Common myeloid progenitor, CD34-positive (primary cell): ENCODE data around the gene CC2D1A.

Experiments used
- CTCF ChIA-PET: fragments of 350-600 bp; sonication (Branson Sonifier 250); formaldehyde crosslinking; loops from one replicate; lab custom pipeline; 2021; ENCODE audit warnings: antibody characterized with exemption; lab: Charles Lee
- POLR2A ChIA-PET: fragments of 350-600 bp; sonication (Branson Sonifier 250); formaldehyde crosslinking; loops from one replicate; lab custom pipeline; 2021; ENCODE audit warnings: antibody characterized with exemption; lab: Charles Lee
- DNase-seq, 3 donors: peaks; one replicate each; pipeline versions ENCODE4 v3.0.0 to v3.0.0-alpha.2; 2013
- H3K27ac ChIP-seq, 2 experiments: 1 replicate in 1 of 2; 2 replicates in 1 of 2; pipeline ENCODE4 v1.7.0; 2013; ENCODE audit warnings: inconsistent platforms in 2 of 2, low read length in 2 of 2, mild to moderate bottlenecking in 2 of 2, low read depth in 1 of 2, moderate library complexity in 1 of 2; ENCODE audit not compliant: severe bottlenecking in 2 of 2, insufficient read depth in 1 of 2, poor library complexity in 1 of 2
- H3K27me3 ChIP-seq, 5 experiments: replicated peaks in 2 of 5; 1 replicate in 3 of 5; 2 replicates in 2 of 5; pipeline versions ENCODE4 v1.6.1 to v1.7.0; 2013; ENCODE audit warnings: low read length in 4 of 5, mild to moderate bottlenecking in 2 of 5, moderate library complexity in 2 of 5, inconsistent platforms in 1 of 5; ENCODE audit not compliant: insufficient read depth in 5 of 5, control insufficient read depth in 4 of 5
- H3K36me3 ChIP-seq, 4 experiments: 1 replicate in 2 of 4; 2 replicates in 2 of 4; pipeline versions ENCODE4 v1.6.1 to v1.7.0; 2013; ENCODE audit warnings: low read length in 3 of 4, control low read depth in 1 of 4, mild to moderate bottlenecking in 1 of 4; ENCODE audit not compliant: control insufficient read depth in 4 of 4, insufficient read depth in 4 of 4
- H3K4me1 ChIP-seq, 4 experiments: 1 replicate in 3 of 4; 2 replicates in 1 of 4; pipeline versions ENCODE4 v1.6.1 to v1.7.1; 2013; ENCODE audit warnings: low read length in 3 of 4, mild to moderate bottlenecking in 3 of 4, control low read depth in 1 of 4, inconsistent platforms in 1 of 4, moderate library complexity in 1 of 4; ENCODE audit not compliant: control insufficient read depth in 4 of 4, insufficient read depth in 4 of 4; ENCODE audit errors: control extremely low read depth in 1 of 4
- H3K4me3 ChIP-seq, 7 experiments: 1 replicate in 4 of 7; 2 replicates in 3 of 7; pipeline versions ENCODE4 v1.5.1 to v1.7.0; 2013; ENCODE audit warnings: mild to moderate bottlenecking in 7 of 7, low read length in 6 of 7, moderate library complexity in 6 of 7, inconsistent platforms in 2 of 7, low read depth in 2 of 7, control low read depth in 1 of 7; ENCODE audit not compliant: insufficient read depth in 4 of 7, control insufficient read depth in 1 of 7; ENCODE audit errors: extremely low read depth in 1 of 7
- H3K9me3 ChIP-seq, 5 experiments: 1 replicate in 4 of 5; 2 replicates in 1 of 5; pipeline versions ENCODE4 v1.6.1 to v1.7.1; 2013; ENCODE audit warnings: low read length in 4 of 5, mild to moderate bottlenecking in 2 of 5, inconsistent platforms in 1 of 5, low read depth in 1 of 5, moderate library complexity in 1 of 5; ENCODE audit not compliant: control insufficient read depth in 4 of 5, insufficient read depth in 2 of 5; ENCODE audit errors: control extremely low read depth in 1 of 5
- WGBS: methylation state at CpG from one replicate; pipeline ENCODE4 v1.1.5; 2013; ENCODE audit not compliant: insufficient coverage; 5-methylcytosine and 5-hydroxymethylcytosine counted together

The CC2D1A gene

DNA sequence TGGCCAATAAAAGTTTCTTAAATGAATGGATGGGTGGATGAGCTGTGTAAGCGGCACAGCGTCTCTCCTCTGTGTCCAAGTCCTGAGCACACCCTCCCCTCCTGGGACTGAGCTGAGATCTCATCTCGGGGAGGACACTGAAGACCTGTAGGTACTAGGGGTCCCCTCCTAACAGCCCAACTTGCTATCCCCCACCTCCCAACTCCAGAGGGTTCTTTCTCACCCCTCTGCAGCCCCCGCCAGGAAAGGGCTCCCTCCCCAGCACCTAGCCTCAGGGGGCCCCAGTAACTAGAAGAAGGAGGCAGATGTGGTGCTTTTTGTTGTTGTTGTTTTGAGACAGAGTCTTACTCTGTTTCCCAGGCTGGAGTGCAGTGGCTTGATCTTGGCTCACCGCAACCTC is 30.2 kb upstream of the CC2D1A start:
- H3K36me3 ChIP-seq = peaks cover 0 to 5% (median 2%) of the 10 kb centered on the region in 4 experiments
- H3K4me3 ChIP-seq = no peak overlapping the region
- no peak for DNase-seq
- H3K9me3 ChIP-seq = no peaks in the 10 kb centered on the region
- WGBS = 100% methylated on average over 1 of the region's 5 CpGs
- H3K27me3 ChIP-seq = no peaks in the 10 kb centered on the region
- no peak overlapping the region for H3K27ac ChIP-seq
- ChIA-PET POLR2A (no interaction called here), CTCF (interaction anchor here (0.6 to 1.7 kb wide), 7 partner anchors 34 to 250 kb away, joined by 3 to 7 read pairs (median 3); partner anchors contain the start of gene MISP3)
- H3K4me1 ChIP-seq = peaks cover 0 to 33% (median 22%) of the 10 kb centered on the region in 4 experiments

GRCh38 chr19:13876834-13877233 is 29.2 kb upstream of the CC2D1A start, which contains the start of gene NANOS3:
Gene NANOS3, plus strand, starts transcription at chr19:13877134. Its CDS starts 115 bp downstream, at chr19:13877249.
- Histone ChIP-seq H3K9me3 (no peaks in the 10 kb centered on the region), H3K4me3 (no peak within 1 kb of the TSS), H3K27ac (no peak within 1 kb of the TSS), H3K36me3 (peaks cover 0 to 4% (median 0%) of the 10 kb centered on the region in 4 experiments), H3K27me3 (no peaks in the 10 kb centered on the region), H3K4me1 (peaks cover 0 to 43% (median 32%) of the 10 kb centered on the region in 4 experiments)
- no peak for DNase-seq
- ChIA-PET CTCF (interaction anchor here (1.4 to 1.7 kb wide), 3 partner anchors 35 to 165 kb away, joined by 3 to 7 read pairs (median 6); partner anchors contain the start of gene IL27RA), POLR2A (no interaction called here)
- 17% methylated on average over 1 of the region's 5 CpGs for WGBS

- Histone ChIP-seq H3K27me3 (no peaks in the 10 kb centered on the region), H3K36me3 (peaks cover 0 to 4% (median 0%) of the 10 kb centered on the region in 4 experiments), H3K4me3 (no peak overlapping the region), H3K4me1 (peaks cover under 1 to 48% (median 36%) of the 10 kb centered on the region in 4 experiments), H3K9me3 (no peaks in the 10 kb centered on the region), H3K27ac (no peak overlapping the region)
- POLR2A ChIA-PET = no interaction called here
- CTCF ChIA-PET = interaction anchor here (0.7 to 1.6 kb wide), 4 partner anchors 9 to 154 kb away, joined by 3 to 6 read pairs (median 3); partner anchors contain the start of gene IL27RA
- DNase-seq = no peak
- 97% methylated on average over 27 of the region's 27 CpGs for WGBS
Measured at GRCh38 chr19:13877303-13877702, 28.7 kb upstream of the CC2D1A start.

DNA sequence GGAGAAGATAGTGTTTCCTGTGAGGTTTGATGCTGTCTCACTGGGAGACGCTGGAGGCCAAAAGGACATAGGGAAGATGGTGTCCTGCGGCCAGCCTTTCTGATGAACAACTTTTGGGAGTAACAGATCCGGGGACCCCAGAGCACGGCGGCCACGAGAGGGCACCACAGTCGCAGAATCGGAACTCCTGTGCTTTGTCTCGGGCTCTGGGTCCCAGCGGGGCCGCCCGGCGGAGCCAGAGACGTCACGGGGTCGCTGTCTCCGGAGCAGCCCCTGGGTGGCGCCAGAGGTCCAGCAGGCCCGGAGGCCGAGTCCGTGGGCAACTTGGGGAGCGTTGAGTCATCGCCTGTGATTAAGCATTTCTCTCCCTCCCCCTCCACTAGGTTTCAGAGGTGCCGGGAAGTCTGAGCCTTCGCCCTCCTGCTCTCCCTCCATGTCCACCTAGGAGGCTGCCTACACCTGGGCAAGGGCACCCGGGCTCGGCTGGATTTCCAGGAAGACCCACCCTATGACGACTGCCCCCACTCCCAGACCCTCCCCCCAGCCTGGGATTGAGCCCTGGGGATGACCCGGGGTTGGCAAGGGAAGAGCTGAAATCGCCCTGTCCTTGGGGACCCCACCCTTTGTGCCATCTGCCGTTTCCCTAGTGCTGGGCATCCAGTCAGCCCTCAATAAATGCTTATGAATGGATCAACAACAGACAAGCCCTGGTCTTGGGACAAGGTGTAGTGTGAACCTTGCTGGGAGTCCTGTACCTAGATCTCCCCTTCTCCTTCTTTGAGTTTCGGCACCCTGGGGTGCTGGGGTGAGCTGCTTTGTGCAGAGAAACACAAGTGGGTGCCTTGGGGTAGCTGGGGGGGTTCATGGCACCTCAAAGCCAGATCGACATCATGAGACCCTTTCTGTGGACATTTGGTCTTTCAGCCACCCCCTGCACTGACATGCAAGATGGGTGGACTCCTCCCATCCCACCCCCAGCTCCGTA is 25.6 kb upstream of the CC2D1A start:
- H3K4me3 ChIP-seq = peak overlapping the region in 6 of 7 experiments; percentile 3 to 65 (median 47)
- ChIA-PET CTCF (interaction anchor here (0.7 to 4.2 kb wide), 33 partner anchors 12 to 603 kb away, joined by 3 to 22 read pairs (median 4); partner anchors contain the start of genes IL27RA and PODNL1), POLR2A (interaction anchor here (0.6 to 1.1 kb wide), 4 partner anchors 26 to 155 kb away, joined by 3 read pairs; partner anchors contain the start of genes BRME1 and CC2D1A)
- H3K27me3 ChIP-seq = no peaks in the 10 kb centered on the region
- H3K27ac ChIP-seq = peak overlapping the region in 1 of 2 experiments; percentile 82
- H3K4me1 ChIP-seq = peaks cover 3 to 65% (median 43%) of the 10 kb centered on the region in 4 experiments
- DNase-seq = peak; percentile 95 to 98 (median 97)
- no peaks in the 10 kb centered on the region for H3K9me3 ChIP-seq
- peaks cover 0 to 4% (median 0%) of the 10 kb centered on the region in 4 experiments for H3K36me3 ChIP-seq
- 2% methylated on average over 30 of the region's 34 CpGs for WGBS

GRCh38 chr19:13881251-13881691 is 24.7 kb upstream of the CC2D1A start:
- POLR2A ChIA-PET = interaction anchor here (0.6 to 1.0 kb wide), 3 partner anchors 66 to 125 kb away, joined by 3 to 6 read pairs (median 5); partner anchors contain the start of gene RFX1
- H3K4me1 ChIP-seq = peaks cover 3 to 73% (median 51%) of the 10 kb centered on the region in 4 experiments
- CTCF ChIA-PET = interaction anchor here (0.6 to 4.2 kb wide), 23 partner anchors 9 to 264 kb away, joined by 3 to 22 read pairs (median 4); partner anchors contain the start of genes IL27RA, MISP3 and PODNL1
- no peaks in the 10 kb centered on the region for H3K9me3 ChIP-seq
- H3K36me3 ChIP-seq = peaks cover 0 to 4% (median 0%) of the 10 kb centered on the region in 4 experiments
- H3K27ac ChIP-seq = no peak overlapping the region
- no peaks in the 10 kb centered on the region for H3K27me3 ChIP-seq
- WGBS = 0% methylated on average over 6 of the region's 12 CpGs
- peak in 2 of 3 donors; percentile 72 to 73 for DNase-seq
- peak overlapping the region in 4 of 7 experiments; percentile 32 to 65 (median 46) for H3K4me3 ChIP-seq

GRCh38 chr19:13881692-13882418 is 24.1 kb upstream of the CC2D1A start:
- H3K27ac ChIP-seq = no peak overlapping the region
- peaks cover 3 to 70% (median 53%) of the 10 kb centered on the region in 4 experiments for H3K4me1 ChIP-seq
- H3K9me3 ChIP-seq = no peaks in the 10 kb centered on the region
- ChIA-PET CTCF (interaction anchor here (0.6 to 4.2 kb wide), 18 partner anchors 9 to 263 kb away, joined by 3 to 22 read pairs (median 5); partner anchors contain the start of genes DCAF15, IL27RA, MISP3 and PODNL1), POLR2A (interaction anchor here (0.6 to 1.0 kb wide), 2 partner anchors 66 to 124 kb away, joined by 5 to 6 read pairs; partner anchors contain the start of gene RFX1)
- H3K27me3 ChIP-seq = no peaks in the 10 kb centered on the region
- 9% methylated on average over 7 of the region's 17 CpGs for WGBS
- peak in 2 of 3 donors; percentile 56 to 65 for DNase-seq
- H3K36me3 ChIP-seq = peaks cover 0 to 4% (median 0%) of the 10 kb centered on the region in 4 experiments
- peak overlapping the region in 5 of 7 experiments; percentile 10 to 65 (median 39) for H3K4me3 ChIP-seq
